ENCODE results near the gene NTM.
"Not testable (repeated sequence)": the region's sequence is repeated elsewhere in the genome, so short reads cannot be mapped to it uniquely, and the experiment has no call there.

NTM gene

DNA sequence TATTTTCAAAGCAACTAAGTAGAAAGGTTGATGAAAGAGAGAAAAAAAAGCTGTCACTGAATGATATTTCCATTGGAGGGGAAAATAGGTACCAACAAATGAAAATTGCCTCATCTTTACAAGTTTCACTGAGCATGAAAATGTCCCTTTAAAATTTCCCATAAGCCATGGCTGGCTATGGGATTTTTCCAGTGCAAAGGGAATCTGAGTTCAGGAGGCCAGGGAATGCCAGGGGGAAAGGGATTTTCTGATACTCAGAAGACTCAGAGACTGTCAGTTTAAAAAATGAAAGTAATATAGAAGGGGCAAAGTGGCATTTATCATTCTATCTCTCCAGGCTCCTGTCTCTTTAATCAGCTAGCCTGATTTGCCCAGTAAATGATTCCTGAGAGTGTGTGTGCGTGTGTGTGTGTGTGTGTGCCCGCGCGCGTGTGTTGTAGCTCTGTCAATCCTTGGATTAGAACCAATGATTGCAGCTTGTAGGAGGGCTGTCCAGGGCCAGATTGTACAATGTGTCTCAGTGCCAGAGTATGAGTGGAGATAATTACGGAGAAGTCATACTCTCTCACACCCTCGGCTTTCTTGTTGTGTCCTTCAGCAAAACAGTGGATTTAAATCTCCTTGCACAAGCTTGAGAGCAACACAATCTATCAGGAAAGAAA is at the start of gene NTM:
Gene NTM, plus strand, starts transcription at position 526 of the 662 bp plus-strand sequence.
- DNase-seq = no peak

DNA sequence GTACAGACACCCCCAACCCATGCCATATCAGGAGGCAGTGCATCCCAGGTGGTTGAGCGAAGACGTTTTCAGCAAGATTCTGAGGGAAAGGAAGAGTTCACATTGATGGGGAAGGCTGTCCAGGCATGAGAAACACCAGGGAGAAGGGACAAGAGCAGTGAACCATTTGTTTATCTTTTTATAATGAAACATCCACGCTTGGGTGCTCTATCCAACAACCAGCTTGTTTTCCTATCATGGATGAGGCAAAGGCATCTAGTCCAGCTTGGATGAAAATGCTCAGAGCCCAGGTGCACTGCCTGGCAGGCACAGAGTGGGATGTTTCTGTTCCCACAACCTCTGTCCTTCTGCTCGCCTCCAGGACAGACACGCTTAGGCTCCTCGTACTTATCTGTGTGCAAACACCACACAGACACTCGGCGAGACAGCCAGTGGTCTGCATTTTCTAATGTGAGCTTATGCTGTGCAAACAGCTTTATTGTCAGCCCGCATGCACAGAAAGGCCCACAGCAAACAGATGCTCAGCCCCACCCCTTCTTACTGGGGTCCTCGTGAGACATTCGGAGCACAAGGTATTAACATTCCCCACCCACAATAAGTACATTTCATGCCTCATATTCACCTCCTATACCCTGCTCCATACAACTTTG is 45.4 kb upstream of the NTM start:
- DNase-seq = no peak

DNA sequence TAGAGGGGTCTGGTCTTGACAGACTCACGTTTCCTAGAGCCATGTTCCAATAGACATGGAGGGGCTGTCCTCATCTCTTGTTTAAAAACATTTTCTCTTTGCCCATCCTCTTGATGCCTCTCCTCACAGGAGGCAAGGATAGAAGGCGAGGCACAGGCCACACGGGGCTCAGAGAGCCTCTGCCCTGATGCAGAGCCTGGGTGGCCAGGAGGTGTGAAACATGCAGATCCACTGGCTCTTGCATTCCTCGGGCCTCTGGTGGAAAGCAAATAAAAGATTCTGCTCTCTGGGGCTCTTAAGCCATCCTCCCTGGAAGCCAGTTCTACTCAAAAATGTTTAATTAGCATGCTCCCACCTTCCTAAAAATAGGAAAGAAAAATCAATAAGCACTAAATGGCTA is 43.6 kb upstream of the NTM start:
- DNase-seq = no peak

DNA sequence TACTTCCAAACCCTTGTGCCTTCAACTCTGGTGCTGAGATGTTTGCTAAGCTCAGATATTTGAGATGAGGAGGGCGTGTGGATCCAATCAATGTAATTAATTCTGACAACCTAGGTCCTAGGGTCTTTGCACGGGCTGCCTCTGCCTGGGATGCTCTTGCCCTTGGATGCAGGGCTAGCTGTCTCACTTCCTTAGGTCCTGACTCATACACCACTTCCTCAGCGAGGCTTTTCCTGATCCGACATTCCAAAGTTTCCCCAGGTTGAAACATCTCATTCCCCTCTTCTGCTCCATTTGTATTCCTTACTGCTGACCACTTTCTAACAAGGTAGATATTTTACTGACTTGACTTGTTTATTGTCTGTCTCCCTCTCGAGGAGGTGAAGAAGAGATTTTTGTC is 43.0 kb upstream of the NTM start:
- DNase-seq = no peak

DNA sequence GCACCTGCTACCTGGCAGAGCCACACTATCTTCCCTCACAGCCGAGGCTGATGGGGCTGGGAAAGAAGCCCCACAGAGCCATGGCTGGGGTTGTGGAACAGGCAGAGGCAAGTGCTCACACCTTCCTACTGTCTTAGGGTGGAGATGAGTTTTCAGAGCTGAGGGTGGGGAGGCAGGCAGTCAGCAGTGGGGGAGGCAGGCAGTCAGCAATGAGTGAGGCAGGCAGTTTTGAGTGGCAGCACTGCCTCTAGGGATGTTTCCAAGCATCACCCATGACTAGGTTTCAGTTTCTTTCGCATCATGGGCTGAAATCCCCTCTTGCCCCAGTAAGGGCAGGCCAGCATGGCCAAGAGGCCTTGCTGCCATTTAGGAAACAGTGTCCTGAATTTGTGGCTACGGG is 41.6 kb upstream of the NTM start:
- no peak for DNase-seq

DNA sequence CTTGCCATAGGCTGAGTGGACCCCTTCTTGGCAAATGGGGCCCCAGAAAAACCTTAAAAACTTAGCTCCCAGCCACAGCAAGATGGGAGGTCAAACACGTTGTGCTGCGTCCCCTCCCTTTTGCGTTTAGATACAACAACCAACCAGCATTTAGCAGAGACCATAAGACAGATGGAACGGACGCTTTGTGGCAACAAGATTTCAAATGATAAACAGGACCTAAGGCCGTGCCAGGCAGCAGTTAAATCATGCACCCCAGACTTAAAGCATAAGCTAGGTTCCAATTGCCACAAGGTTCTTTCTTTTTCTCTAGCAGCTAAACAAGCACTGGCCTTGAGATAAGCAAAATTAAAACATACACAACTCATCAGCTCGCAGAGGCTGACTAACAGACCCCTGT is 39.4 kb upstream of the NTM start:
- no peak for DNase-seq

DNA sequence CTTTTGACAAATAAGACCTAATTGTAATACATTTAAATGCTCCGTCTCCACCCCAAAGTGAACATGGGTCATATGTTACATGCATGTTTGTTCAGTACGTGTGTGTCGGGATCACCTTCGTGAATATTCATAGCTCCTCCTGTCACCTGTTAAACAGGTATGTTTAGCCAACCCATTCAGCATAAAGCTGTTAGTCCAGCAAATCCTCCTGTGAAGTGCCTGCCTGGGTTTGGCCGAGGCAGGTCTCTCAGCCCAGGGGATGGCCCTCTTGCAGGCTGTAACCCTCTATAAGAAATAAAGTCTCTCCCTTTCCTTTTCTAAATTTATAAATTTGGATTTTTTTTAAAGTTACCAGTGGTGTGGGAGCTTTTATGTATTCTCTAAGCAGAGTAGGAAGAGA is 38.9 kb upstream of the NTM start:
- no peak for DNase-seq

DNA sequence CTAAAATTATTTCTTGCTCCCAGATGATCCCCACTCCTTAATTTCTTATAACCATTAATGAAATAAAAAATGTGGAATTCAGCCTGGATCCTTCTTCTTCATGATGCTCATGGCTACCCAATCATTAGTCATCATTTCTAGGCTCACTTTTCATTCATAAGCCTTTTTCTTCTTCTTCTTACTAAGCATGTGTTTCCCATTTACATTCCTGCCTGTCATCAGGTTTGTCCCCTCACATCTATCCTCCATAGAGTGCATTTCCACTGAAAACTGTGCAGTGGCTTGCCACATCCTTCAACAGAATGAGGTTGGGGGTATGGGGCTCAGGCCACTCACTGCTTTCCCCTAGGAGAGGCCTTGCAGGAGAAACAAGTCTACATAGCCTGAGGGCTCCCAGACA is 35.8 kb upstream of the NTM start:
- DNase-seq = no peak

DNA sequence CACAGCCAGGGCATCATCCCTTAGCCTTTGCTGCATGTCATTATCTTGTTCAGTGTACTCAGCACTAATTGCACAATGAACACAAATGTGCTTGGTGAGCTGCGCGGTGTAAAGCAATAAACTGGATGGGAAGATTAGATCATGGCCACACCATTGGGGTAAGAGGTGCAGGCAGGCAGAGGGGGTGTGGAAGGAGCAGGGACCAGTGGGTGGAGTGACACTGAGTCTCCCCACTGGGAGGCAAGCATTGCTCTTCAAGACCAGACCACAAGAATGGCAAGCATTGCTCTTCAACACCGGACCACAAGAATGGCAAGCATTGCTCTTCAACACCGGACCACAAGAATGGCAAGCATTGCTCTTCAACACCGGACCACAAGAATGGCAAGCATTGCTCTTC is 28.5 kb upstream of the NTM start:
- not testable (repeated sequence) for DNase-seq

DNA sequence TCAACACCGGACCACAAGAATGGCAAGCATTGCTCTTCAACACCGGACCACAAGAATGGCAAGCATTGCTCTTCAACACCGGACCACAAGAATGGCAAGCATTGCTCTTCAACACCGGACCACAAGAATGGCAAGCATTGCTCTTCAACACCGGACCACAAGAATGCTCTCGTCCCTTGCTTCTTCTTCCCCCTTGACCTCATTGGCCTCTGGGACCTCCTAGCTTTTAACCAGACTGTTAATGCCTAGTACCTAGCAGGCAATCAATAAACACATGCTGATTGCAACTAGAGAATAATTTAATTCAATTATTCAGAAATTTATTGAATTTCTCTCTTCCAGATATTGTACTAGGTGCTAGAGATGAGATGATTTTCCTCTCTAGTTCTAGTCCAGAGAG is 28.0 kb upstream of the NTM start:
- not testable (repeated sequence) for DNase-seq

DNA sequence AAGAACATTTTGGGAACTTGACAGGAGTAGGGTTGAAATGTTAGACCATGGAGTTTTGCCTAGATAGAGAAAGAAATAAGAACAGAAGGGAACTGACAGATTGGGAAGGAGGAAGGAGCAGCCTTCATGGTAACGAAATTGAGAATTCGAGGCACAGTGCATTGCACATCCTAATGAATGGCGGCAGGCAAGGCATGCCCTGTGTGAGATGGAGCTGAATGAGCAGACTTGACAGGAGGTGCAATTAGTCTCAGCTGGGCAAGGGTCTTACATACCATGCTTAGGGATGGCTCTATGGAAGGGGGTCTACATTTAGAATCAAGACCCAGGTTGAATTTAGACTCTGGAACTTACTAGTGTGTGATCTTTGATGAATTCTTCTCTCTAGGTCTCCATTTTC is 25.0 kb upstream of the NTM start:
- DNase-seq = no peak

DNA sequence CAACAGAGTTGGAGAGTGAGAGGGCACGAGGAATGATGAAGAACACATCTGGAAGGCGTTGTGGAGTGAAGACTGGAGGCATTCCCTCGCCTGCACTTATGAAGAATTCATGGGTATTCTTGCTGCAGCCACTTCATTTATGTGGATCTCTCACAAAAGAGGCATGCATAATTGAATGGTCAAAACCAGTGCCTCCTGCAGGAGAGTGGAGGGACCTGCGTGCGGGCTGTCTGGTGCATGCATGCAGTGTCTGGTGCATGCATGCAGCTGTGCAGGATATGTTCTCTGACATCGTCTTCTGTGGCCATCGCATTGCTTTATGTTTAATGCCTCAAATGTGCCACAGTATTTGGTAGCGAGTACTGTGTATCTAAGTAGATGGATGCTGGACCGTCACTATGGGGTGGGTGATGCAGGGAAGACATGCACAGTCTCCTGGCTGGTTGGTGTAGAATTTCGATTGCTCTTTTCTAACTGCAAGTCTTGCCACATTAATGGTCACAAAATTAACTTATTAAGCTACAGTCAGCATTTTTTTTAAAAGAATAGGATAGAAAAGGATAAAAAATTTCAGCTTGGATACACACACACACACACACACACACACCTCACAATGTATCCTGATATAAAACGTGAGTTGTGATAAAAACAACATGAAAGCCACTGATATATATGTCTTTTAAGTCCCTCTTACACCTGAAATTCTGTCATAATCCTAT is 20.9 kb upstream of the NTM start:
- no peak for DNase-seq

DNA sequence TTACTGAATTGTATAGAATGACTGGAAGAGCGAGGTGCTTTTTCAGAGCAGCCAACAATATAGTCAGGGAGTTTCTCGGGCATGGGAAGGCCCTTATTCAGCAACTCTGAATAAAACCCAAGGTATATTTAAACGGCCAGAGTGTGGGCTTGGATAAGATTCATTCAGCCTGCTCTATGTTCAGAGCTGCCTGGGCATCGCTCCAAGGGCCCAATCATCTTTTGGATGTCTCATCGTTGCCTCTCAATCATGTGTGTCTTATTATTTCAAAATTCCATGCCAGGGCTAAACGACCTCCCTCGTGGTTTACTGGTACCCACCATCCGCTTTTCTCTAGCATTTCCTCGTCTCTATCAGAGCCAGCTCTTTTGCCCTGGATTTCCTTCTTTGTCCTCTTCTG is 19.5 kb upstream of the NTM start:
- no peak for DNase-seq

DNA sequence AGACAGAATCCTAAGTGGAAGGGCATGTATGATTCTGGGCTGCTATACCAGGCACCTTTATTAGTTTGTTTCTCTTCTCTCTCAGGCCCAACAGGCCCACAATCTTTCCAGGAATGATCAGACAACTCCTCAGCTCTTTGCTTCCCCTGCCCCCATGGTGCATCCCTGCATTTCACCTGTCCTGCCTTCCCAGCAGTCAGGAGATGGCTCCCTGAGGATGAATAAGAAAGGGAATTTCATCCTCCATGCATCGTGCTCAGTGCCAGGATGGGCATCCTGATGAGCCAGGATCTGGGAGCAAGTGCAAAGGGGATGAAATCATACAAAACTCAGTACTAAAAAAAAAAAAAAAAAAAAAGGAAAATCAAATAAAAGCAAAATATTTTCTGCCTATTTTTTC is 18.6 kb upstream of the NTM start:
- no peak for DNase-seq

DNA sequence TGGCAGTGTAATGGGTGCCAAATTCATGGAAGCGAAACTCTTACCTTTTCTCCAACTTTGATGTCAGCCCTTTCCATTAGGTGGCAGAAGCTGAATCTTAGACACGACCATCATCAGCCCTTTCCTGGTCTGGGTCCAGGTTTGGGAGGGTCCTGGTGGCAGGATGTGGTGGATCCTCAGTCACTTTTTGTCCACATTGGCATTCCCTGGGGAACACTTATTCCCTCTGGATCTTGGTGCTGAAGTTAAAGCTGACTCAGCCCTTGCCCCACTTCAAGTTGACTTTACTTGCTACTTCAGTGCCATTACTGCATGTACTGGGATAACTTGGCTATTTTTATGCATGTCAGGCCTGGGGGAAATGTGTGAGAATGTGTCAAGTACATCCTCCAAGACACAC is 16.6 kb upstream of the NTM start:
- no peak for DNase-seq

DNA sequence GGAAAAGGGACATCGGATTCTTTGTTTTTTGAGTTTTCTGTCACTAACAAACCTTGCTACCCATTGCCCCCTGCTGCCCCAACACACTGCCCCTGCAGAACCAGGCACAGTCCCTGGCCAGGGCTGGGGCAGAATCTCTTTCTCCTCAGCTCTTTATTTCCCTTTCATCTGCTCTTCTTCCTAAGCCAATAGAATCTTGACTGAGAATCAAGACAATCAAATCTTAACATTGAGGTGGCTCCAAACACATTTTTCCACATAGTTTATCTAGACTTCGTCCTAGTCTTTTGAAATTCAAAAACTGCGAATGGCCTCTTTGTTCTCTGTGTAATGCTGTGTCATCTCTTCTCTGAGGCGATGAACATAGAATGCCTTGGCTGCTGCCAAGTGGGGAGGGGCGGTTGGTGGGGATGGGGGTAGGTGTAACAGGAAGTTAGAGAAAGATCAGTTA is 16.1 kb upstream of the NTM start:
- no peak for DNase-seq

DNA sequence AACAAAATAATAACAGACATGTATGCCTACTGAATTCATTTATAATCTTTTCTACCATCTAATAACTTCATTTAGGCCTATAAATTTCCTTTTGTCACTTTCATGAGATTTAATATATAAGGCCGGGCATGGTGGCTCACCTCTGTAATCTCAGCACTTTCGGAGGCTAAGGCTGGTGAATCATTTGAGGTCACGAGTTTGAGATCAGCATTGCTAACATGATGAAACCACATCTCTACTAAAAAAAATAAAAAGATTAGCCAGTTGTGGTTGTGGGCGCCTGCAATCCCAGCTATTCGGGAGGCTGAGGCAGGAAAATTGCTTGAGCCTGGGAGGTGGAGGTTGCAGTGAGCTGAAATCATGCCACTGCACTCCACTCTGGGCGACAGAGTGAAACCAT is 14.2 kb upstream of the NTM start:
- no peak for DNase-seq

DNA sequence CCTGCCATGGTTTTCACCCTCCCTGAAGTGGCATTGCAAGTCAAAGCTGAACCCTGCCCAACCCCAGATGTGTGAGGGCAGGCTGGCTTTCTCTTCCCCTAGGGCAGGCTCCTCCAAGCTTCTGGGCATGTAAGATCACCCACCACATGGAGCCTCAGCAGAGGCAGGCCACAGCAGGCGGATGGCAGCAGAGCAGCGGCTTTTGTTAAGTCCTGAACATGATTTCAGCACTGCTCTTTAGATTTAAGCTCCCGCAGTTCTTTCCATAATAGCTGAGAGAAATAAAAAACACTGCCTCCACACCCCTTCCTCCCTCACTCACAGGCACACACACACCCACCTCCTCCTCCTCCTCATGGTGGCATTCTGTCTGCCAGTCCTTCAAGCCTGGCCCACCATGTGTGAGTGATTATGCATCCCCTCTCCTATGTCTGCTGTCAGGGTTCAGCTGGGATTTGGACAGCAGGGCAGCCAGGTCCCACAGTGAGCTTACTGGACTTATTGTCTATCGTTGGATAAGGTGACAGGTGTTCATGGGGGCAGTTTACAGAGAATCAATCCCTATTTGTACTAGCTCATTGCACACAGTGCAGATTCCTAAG is 5.0 kb upstream of the NTM start:
- DNase-seq = no peak

DNA sequence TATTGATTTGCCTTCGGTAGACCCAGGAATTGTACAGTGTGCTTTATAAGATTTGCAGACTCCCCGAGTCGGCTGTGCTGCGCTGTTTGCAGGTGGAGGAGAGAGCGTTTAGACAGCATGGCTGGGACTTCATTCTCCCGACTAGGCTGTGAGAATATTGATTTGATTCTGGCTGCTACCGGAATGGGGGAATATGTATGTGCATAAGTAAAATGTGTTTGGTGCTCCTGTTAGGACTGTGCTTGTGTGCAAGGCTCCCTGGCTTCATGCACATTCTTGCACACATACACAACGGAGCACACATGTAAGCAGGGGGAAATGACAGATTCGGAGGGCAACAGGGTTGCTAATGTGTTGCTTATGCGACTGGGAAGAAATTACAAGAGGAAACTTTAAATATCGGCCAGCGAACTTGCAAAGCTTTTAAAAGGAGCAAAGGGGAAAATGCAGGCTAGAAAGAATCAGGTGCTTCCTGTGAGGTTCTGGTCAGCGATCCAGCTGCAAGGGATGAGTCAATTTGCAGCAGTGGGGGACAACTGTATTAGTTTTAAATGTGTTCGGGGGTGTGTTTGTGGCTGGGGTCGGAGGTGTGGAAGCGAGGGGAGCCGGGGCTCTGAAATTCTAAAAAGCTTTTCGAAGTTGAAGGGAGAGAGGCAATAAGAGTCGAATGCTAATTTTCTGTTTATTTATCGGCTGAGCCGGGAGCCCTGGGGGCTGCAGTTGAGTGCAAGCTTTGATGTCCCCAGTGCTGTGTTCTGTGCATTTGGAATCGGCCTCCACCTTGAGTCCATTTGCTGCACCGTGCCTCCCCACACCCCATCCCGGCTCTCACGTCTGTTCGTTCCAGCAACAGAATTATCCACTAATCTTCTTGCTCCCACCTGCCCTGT is 731 bp downstream of the NTM start:
- no peak for DNase-seq

DNA sequence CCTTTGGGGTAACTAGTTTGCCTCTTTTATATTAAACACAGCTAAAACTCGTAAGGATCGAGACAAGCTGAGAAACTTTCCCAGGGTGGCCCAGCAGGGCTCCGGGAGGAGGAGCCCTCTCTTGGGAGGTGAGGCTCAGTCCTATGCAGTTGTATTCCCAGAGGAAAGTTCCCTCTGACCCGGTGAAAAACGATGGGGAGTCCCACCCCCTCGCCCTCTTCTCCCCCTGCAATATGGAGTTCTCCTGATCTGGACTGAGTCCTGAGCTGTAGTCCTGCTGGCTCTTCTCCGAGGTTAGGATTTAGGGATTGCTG is 1.3 kb downstream of the NTM start:
- no peak for DNase-seq

DNA sequence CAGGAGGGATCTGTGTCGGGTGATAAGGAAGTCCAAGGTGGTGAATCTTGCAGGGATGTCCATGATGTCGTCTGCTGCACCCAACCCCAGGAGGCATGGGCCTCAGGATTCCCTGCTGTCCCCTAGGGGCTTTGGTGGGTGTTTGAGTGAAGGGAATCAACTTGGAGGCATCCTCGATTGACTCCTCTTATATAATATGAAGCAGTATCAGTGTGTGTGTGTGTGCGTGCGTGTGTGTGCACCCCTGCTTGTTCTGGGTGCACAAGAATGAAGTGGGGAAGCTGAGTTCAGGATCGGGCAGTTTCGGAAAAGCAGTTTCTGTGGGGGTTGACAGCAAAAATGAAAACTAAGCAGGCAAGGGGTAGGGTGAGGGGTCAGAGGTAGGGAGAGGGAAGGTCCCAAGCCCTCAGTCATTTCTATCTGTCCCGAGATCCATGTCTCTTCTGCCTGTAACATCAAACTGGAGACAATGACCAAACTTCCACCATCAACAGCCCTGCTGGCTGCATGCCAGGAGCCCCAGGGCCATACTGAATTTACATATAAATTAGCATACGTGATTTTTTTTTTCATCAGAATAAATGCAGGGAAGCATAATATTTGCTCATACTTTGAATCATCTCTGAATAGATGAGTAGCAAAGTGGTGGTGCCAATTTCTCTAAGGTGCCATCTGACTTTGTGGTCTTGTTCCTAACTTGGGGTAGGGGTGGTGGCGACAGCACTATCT is 2.0 kb downstream of the NTM start:
- DNase-seq = no peak

DNA sequence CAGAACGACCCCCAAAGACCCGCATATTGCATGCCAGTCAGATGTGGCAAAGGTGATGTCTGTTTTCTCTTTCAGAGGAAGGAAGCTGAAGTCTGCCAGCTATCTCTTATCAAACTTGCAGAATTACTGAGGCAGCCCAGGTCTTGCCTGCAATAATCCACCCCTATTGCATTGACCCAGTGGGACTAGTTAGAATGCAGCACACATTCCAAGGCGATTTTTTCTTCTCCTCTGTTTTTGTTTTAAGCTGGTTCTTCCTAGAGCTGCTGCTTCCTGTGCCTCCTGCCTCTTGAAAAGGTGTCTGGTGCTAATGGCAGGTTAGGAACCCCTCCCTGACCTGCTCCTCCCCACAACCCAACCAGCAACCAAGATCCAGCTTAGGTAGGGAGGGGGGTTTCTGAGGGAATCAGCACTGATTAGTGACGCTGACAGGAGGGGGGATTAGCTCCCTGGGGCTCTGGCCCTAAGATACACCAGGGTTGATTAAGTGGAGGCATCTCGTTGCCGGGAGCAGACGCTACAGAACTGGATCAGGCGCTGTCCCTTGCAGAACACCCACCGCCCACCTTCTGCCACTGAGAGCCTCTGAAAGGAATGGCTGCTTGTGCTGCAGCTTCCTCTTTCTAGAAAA is 2.8 kb downstream of the NTM start:
- no peak for DNase-seq
